Osteoblast (primary cell): ENCODE results near the gene IGSF9B. TPM values are rescaled to one million over a fixed set of nuclear protein-coding genes. Genes with fewer than 3 reads are reported as not detected.

Experiments used
- DNase-seq: peaks from one replicate; pipeline ENCODE4 v3.0.0; 2011; ENCODE audit warnings: low spot score, mixed read lengths; ENCODE audit not compliant: insufficient read length; ENCODE audit errors: missing footprints
- H2AFZ ChIP-seq: 2 replicates; pipeline ENCODE4 v1.6.0; 2011; ENCODE audit warnings: mild to moderate bottlenecking, low read length
- H3K27ac ChIP-seq: 2 replicates; pipeline ENCODE4 v1.5.1; 2011; ENCODE audit warnings: mild to moderate bottlenecking, low read depth, low read length, moderate library complexity
- H3K27me3 ChIP-seq: 2 replicates; pipeline ENCODE4 v1.6.0; 2012; ENCODE audit warnings: mild to moderate bottlenecking, control low read depth, inconsistent platforms, low read length, moderate library complexity; ENCODE audit not compliant: insufficient read depth
- H3K36me3 ChIP-seq: 2 replicates; pipeline ENCODE4 v1.5.1; 2011; ENCODE audit warnings: mild to moderate bottlenecking, low read length, control low read depth, moderate library complexity; ENCODE audit not compliant: insufficient read depth
- H3K4me1 ChIP-seq: 2 replicates; pipeline ENCODE4 v1.5.1; 2011; ENCODE audit warnings: mild to moderate bottlenecking, low read length, control low read depth, moderate library complexity; ENCODE audit not compliant: insufficient read depth
- H3K4me2 ChIP-seq: 2 replicates; pipeline ENCODE4 v1.6.0; 2011; ENCODE audit warnings: mild to moderate bottlenecking, low read length; ENCODE audit not compliant: insufficient read depth
- H3K4me3 ChIP-seq: fragments of 200-600 bp; sonication (generic); 3 replicates; pipeline ENCODE4 v1.5.1; 2012; ENCODE audit warnings: mild to moderate bottlenecking, low read length, inconsistent platforms; ENCODE audit not compliant: insufficient read depth
- H3K79me2 ChIP-seq: 2 replicates; pipeline ENCODE4 v1.6.0; 2012; ENCODE audit warnings: mild to moderate bottlenecking, low read length, control low read depth, inconsistent platforms; ENCODE audit not compliant: insufficient read depth
- H3K9me3 ChIP-seq: 2 replicates; pipeline ENCODE4 v1.5.1; 2011; ENCODE audit warnings: low read depth, low read length, control low read depth
- H4K20me1 ChIP-seq: 2 replicates; pipeline ENCODE4 v1.6.0; 2012; ENCODE audit warnings: mild to moderate bottlenecking, low read length, control low read depth; ENCODE audit not compliant: insufficient read depth
- total RNA-seq: library from RNA; depleted of rRNA; stranded (reverse); fragments of >200 nt; gene quantifications from 2 replicates; pipeline ENCODE4 v1.2.3, GENCODE V29; 2012
- TF ChIP-seq, protein P1 (sequence below): IDR thresholded peaks from 2 replicates; pipeline ENCODE4 v1.5.1; 2011; ENCODE audit warnings: mild to moderate bottlenecking, low read depth, low read length, moderate library complexity; ENCODE audit errors: extremely low read depth

The IGSF9B gene
- total RNA-seq, 1 donor: 0.36 TPM

DNA sequence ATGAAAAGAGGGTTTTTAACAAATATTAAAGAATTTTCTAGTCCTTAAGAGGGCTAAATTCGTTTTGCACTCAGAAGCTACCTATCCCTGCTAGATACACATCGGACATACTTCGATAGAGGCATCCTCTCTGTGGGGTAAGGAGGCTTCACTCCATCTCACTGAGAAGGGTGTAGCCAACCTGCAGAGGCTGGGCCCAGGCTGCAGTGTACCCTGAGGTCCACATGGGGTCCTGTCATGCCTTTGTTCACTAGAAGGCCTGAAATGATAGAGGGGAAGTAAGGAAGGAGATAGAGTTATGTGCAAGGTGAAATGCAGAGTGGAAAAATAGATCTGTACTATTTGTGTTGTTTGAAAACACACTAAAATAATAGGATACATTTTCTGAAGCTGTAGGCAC lies 45.6 kb downstream of the IGSF9B start:
- Histone ChIP-seq H3K79me2 (no peaks in the 10 kb centered on the region), H3K36me3 (no peaks in the 10 kb centered on the region), H3K9me3 (peaks cover 3% of the 10 kb centered on the region), H3K27me3 (no peaks in the 10 kb centered on the region), H3K4me2 (no peak overlapping the region), H3K27ac (no peak overlapping the region), H3K4me1 (no peaks in the 10 kb centered on the region), H2AFZ (no peak overlapping the region), H4K20me1 (no peaks in the 10 kb centered on the region), H3K4me3 (no peak overlapping the region)
- TF ChIP-seq, protein P1, sequence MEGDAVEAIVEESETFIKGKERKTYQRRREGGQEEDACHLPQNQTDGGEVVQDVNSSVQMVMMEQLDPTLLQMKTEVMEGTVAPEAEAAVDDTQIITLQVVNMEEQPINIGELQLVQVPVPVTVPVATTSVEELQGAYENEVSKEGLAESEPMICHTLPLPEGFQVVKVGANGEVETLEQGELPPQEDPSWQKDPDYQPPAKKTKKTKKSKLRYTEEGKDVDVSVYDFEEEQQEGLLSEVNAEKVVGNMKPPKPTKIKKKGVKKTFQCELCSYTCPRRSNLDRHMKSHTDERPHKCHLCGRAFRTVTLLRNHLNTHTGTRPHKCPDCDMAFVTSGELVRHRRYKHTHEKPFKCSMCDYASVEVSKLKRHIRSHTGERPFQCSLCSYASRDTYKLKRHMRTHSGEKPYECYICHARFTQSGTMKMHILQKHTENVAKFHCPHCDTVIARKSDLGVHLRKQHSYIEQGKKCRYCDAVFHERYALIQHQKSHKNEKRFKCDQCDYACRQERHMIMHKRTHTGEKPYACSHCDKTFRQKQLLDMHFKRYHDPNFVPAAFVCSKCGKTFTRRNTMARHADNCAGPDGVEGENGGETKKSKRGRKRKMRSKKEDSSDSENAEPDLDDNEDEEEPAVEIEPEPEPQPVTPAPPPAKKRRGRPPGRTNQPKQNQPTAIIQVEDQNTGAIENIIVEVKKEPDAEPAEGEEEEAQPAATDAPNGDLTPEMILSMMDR: no peak
- peak; percentile 65 for DNase-seq

- peaks cover 3% of the 10 kb centered on the region for H3K9me3 ChIP-seq
- H3K36me3 ChIP-seq: no peaks in the 10 kb centered on the region
- TF ChIP-seq, protein P1: no peak
- no peak overlapping the region for H3K27ac ChIP-seq
- no peaks in the 10 kb centered on the region for H3K79me2 ChIP-seq
- H3K27me3 ChIP-seq: no peaks in the 10 kb centered on the region
- no peak overlapping the region for H2AFZ ChIP-seq
- H4K20me1 ChIP-seq: no peaks in the 10 kb centered on the region
- no peaks in the 10 kb centered on the region for H3K4me1 ChIP-seq
- DNase-seq: no peak
- no peak overlapping the region for H3K4me2 ChIP-seq
- no peak overlapping the region for H3K4me3 ChIP-seq
Observed at GRCh38 chr11:133910101-133910500, 46.7 kb downstream of the IGSF9B start.

- H4K20me1 ChIP-seq: no peaks in the 10 kb centered on the region
- no peak for DNase-seq
- no peaks in the 10 kb centered on the region for H3K27me3 ChIP-seq
- H3K4me3 ChIP-seq: no peak overlapping the region
- TF ChIP-seq, protein P1: no peak
- peaks cover 3% of the 10 kb centered on the region for H3K9me3 ChIP-seq
- H3K27ac ChIP-seq: no peak overlapping the region
- no peaks in the 10 kb centered on the region for H3K36me3 ChIP-seq
- no peak overlapping the region for H3K4me2 ChIP-seq
- H3K4me1 ChIP-seq: no peaks in the 10 kb centered on the region
- H3K79me2 ChIP-seq: no peaks in the 10 kb centered on the region
- H2AFZ ChIP-seq: no peak overlapping the region
Observed at GRCh38 chr11:133908827-133909226, 47.9 kb downstream of the IGSF9B start.

DNA sequence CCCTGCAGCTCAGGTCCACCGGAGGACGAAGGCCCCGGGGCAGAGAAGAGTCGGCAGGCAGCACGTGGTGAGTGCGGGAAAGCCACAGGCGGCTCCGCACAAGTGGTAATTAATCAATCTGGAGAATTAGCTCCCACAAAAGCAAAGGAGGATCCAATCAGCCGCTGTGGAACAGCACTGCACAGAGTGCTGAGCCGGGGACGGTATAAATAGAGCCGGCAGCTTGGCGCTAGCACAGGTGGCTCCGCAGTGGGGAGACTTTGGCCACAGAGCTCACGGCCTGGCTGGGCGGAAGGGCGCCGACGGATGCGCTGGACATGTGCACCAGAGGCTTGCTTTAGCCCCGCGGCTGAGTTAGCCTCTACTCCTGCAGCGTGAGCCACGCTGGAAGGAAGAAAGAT lies 48.9 kb downstream of the IGSF9B start:
- H3K9me3 ChIP-seq: peaks cover 3% of the 10 kb centered on the region
- no peaks in the 10 kb centered on the region for H3K36me3 ChIP-seq
- H3K4me1 ChIP-seq: no peaks in the 10 kb centered on the region
- H4K20me1 ChIP-seq: no peaks in the 10 kb centered on the region
- TF ChIP-seq, protein P1: no peak
- H3K79me2 ChIP-seq: no peaks in the 10 kb centered on the region
- no peak overlapping the region for H3K27ac ChIP-seq
- no peak overlapping the region for H2AFZ ChIP-seq
- no peak overlapping the region for H3K4me2 ChIP-seq
- H3K4me3 ChIP-seq: no peak overlapping the region
- H3K27me3 ChIP-seq: no peaks in the 10 kb centered on the region
- DNase-seq: no peak
